K562 (cell line): Measurements from ENCODE around the gene ROMO1. TPM values are rescaled to one million over a fixed set of nuclear protein-coding genes. Genes with fewer than 3 reads are reported as not detected.

Source experiments
- ATAC-seq: fragments of 200-7000 bp; cut with Tn5 transposase; 3 replicates; pipeline ENCODE4 v1.9.1; 2020; ENCODE audit warnings: moderate library complexity
- BruUV-seq: library from RNA; stranded (reverse); fragments of 400-500 nt; replicated peaks from 2 replicates; lab custom pipeline; 2021; lab: Mats Ljungman, UMichigan
- CTCF ChIA-PET: fragments of 300-600 bp; formaldehyde crosslinking; extraction: SDS; loops from one replicate; lab custom pipeline; 2021; ENCODE audit warnings: low intra/inter-chr PET ratio; lab: Yijun Ruan, JAX
- POLR2A ChIA-PET: fragments of 300-600, 350-650 bp; sonication (Branson Sonifier 250); formaldehyde crosslinking; extraction: SDS; loops from one replicate; lab custom pipeline; 2021; ENCODE audit warnings: antibody characterized with exemption, inconsistent platforms; lab: Yijun Ruan, JAX
- DNase-seq, 4 experiments: peaks; one replicate each; pipeline versions ENCODE4 v3.0.0 to v3.0.0-alpha.2; 2011 to 2018; ENCODE audit warnings: low spot score in 3 of 4, mixed read lengths in 3 of 4; ENCODE audit errors: extremely low read depth in 1 of 4
- FAIRE-seq: peaks from 2 replicates; lab custom pipeline; 2011; peaks lifted over from hg19 to GRCh38; lab: Jason Lieb, UNC
- H2AFZ ChIP-seq: 2 replicates; pipeline ENCODE4 v1.6.0; 2011; ENCODE audit warnings: low read depth, low read length, control low read depth, inconsistent platforms
- H3K27ac ChIP-seq: fragments of 200-600 bp; 3 replicates; pipeline ENCODE4 v1.8.0; 2011; ENCODE audit warnings: low read depth, mild to moderate bottlenecking, control low read depth, inconsistent platforms, low read length, moderate library complexity, mixed read lengths; ENCODE audit errors: extremely low read depth
- H3K27me3 ChIP-seq, 2 experiments: fragments of 300-600 bp in 1 of 2; 2 replicates in 1 of 2; 3 replicates in 1 of 2; pipeline versions ENCODE4 v1.6.0 to v1.8.0; 2011; ENCODE audit warnings: inconsistent platforms in 2 of 2, low read length in 2 of 2, mild to moderate bottlenecking in 1 of 2, mixed read lengths in 1 of 2, moderate library complexity in 1 of 2; ENCODE audit not compliant: control insufficient read depth in 2 of 2, insufficient read depth in 2 of 2
- H3K36me3 ChIP-seq: fragments of 300-600 bp; 3 replicates; pipeline ENCODE4 v1.8.0; 2011; ENCODE audit warnings: mild to moderate bottlenecking, low read length, inconsistent platforms; ENCODE audit not compliant: control insufficient read depth, insufficient read depth
- H3K4me1 ChIP-seq, 2 experiments: fragments of 200-600 bp in 1 of 2; replicated peaks in 1 of 2; 2 replicates in 1 of 2; 3 replicates in 1 of 2; pipeline versions ENCODE4 v1.5.1 to v1.8.0; 2011; ENCODE audit warnings: inconsistent platforms in 2 of 2, low read length in 2 of 2, mild to moderate bottlenecking in 1 of 2, mixed read lengths in 1 of 2, moderate library complexity in 1 of 2; ENCODE audit not compliant: control insufficient read depth in 2 of 2, insufficient read depth in 2 of 2
- H3K4me2 ChIP-seq: 2 replicates; pipeline ENCODE4 v1.6.1; 2011; ENCODE audit warnings: low read length, control low read depth, inconsistent platforms, mixed read lengths; ENCODE audit not compliant: insufficient read depth
- H3K4me3 ChIP-seq: fragments of 200-600 bp; sonication (generic), shearing (Covaris generic); 2 replicates; pipeline ENCODE4 v1.5.1; 2016; ENCODE audit warnings: control low read depth, inconsistent platforms
- H3K79me2 ChIP-seq: fragments of 200-600 bp; 3 replicates; pipeline ENCODE4 v1.8.0; 2011; ENCODE audit warnings: low read length, inconsistent platforms; ENCODE audit not compliant: control insufficient read depth, insufficient read depth
- H3K9ac ChIP-seq, 2 experiments: 2 replicates each; pipeline versions ENCODE4 v1.6.0 to v1.6.1; 2011; ENCODE audit warnings: low read depth in 2 of 2, low read length in 2 of 2, control low read depth in 1 of 2, inconsistent platforms in 1 of 2, mild to moderate bottlenecking in 1 of 2, mixed read lengths in 1 of 2; ENCODE audit not compliant: insufficient read depth in 1 of 2
- H3K9me1 ChIP-seq: one replicate; pipeline ENCODE4 v1.6.0; 2011; ENCODE audit warnings: inconsistent platforms, mild to moderate bottlenecking, low read length, moderate library complexity; ENCODE audit not compliant: control insufficient read depth, insufficient read depth
- H3K9me3 ChIP-seq: replicated peaks from 2 replicates; pipeline ENCODE4 v1.5.1; 2011; ENCODE audit warnings: low read depth, low read length, inconsistent platforms; ENCODE audit not compliant: control insufficient read depth, insufficient read depth
- H4K20me1 ChIP-seq: replicated peaks from 2 replicates; pipeline ENCODE4 v1.6.1; 2011; ENCODE audit warnings: low read length, inconsistent platforms, mixed read lengths; ENCODE audit not compliant: control insufficient read depth, insufficient read depth
- BRD9 ChIP-seq: fragments of 450-650 bp; IDR thresholded peaks from 2 replicates; pipeline ENCODE4 v1.6.1; 2018; ENCODE audit warnings: low read depth; ENCODE audit not compliant: partially characterized antibody
- CTBP1 ChIP-seq: fragments of 450-650 bp; IDR thresholded peaks from 2 replicates; pipeline ENCODE4 v1.6.1; 2016; ENCODE audit warnings: borderline replicate concordance
- GABPA ChIP-seq: fragments of 200-800 bp; sonication (Bioruptor generic); conservative IDR thresholded peaks from 2 replicates; pipeline ENCODE4 v1.6.1; 2016; ENCODE audit warnings: low read depth, missing genetic modification characterization, missing compliant biosample characterization
- L3MBTL2 ChIP-seq: fragments of 450-650 bp; IDR thresholded peaks from 2 replicates; pipeline ENCODE4 v1.6.1; 2016; ENCODE audit warnings: mild to moderate bottlenecking, moderate library complexity
- MAFF ChIP-seq: IDR thresholded peaks from 2 replicates; pipeline ENCODE4 v1.6.1; 2012; ENCODE audit warnings: low read length, improper control_type of control experiment
- MYC ChIP-seq, 2 experiments: fragments of 250-450 bp in 1 of 2; sonication (Bioruptor Pico) in 1 of 2; IDR thresholded peaks; 2 replicates each; pipeline versions ENCODE4 v1.5.1 to v1.6.1; 2012 to 2021; ENCODE audit warnings: low read depth in 2 of 2, borderline replicate concordance in 1 of 2, improper control_type of control experiment in 1 of 2, low read length in 1 of 2, mild to moderate bottlenecking in 1 of 2, moderate library complexity in 1 of 2
- ZNF639 ChIP-seq, 2 experiments: fragments of 200-800 bp in 1 of 2; sonication (Bioruptor generic) in 1 of 2; sonication (generic) in 1 of 2; formaldehyde crosslinking in 1 of 2; IDR thresholded peaks in 1 of 2; conservative IDR thresholded peaks in 1 of 2; 2 replicates each; pipeline versions ENCODE4 v1.5.0 to v1.6.1; 2016 to 2020; ENCODE audit warnings: missing compliant biosample characterization in 1 of 2, missing genetic modification characterization in 1 of 2, missing genetic modification reagents in 1 of 2
- ZNF655 ChIP-seq: fragments of 250-450 bp; sonication (Bioruptor Pico); IDR thresholded peaks from 2 replicates; pipeline ENCODE4 v1.5.0; 2021
- WGBS: fragments of 100-300 bp; shearing (Covaris generic); methylation state at CpG from one replicate; pipeline ENCODE4 v1.1.6; 2016; ENCODE audit warnings: low coverage, mixed read lengths; ENCODE audit not compliant: insufficient coverage; ENCODE audit errors: missing lambda C conversion rate; 5-methylcytosine and 5-hydroxymethylcytosine counted together
- in situ Hi-C: fragments of 300-500 bp; cut with MboI; formaldehyde crosslinking; loops from 4 replicates; pipeline ENCODE4 v1.15.0; 2018; ENCODE audit warnings: inconsistent platforms, mixed read lengths
- intact Hi-C: fragments of 100-400 bp; cut with micrococcal nuclease; formaldehyde crosslinking; loops from 2 replicates; pipeline ENCODE4 v1.14.2; 2022
- polyA plus RNA-seq, 8 experiments: library from polyadenylated mRNA; depleted of rRNA in 4 of 8; stranded (reverse) in 5 of 8; unstranded in 3 of 8; fragments of >200 nt; fragmentation: Nextera tagmentation in 2 of 8; fragmentation: Illumina TruSeq in 1 of 8; extraction: Ambion mirVana in 2 of 8; extraction: Trizol in 1 of 8; gene quantifications; 2 replicates each; pipeline versions ENCODE4 v1.2.1 to v1.2.3, GENCODE V29; 2011 to 2014; ENCODE audit warnings: inconsistent platforms in 1 of 8, missing spikeins in 1 of 8
- total RNA-seq, 7 experiments: library from RNA; depleted of rRNA in 6 of 7; stranded (reverse); fragments of >200 nt in 6 of 7; fragmentation: Illumina TruSeq in 2 of 7; extraction: Trizol in 2 of 7; gene quantifications; 2 replicates each; pipeline versions ENCODE4 v1.2.1 to v1.2.3, GENCODE V29; 2011 to 2021; ENCODE audit warnings: low replicate concordance in 1 of 7

Gene ROMO1
- total and polyA plus RNA-seq, 9 of the 15 experiments (the other 6 are each of a cell fraction or from before 2014, with no cell fraction given) = 31.8 to 741 (median 226) TPM

DNA sequence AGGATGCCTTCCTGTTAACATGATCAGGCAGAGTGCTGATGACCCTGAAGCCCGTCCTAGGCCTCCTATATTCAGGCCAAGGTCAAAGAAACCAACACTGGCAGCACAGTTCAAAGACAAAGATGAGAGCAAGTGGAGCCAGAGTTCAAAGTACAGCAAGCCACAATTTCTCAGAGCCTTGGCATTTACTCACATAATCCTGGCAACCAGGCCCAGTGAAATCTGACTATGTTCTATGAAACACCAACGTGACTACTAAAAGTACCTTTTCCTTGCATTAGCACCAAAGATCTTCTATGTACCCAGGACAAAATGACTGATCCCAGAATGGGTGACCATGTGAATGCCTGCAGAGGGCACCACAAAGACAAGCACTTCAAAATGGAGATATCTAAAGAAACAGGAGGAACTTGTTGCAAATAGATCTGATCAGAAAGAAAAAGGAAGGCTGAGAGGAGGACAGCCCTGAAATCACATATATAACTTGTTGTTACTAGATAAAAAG, 3.9 kb upstream of the ROMO1 start:
- no peak overlapping the region for H2AFZ ChIP-seq
- TF ChIP-seq ZNF655 (CRISPR knock-in tag) (no peak), BRD9 (no peak), CTBP1 (no peak), MAFF (no peak), GABPA (tag) (no peak), MYC (IDR thresholded peaks at IDR 0.05; ENCODE audit: low read depth, low read length) (no peak), MYC (CRISPR knock-in tag; IDR thresholded peaks at IDR 0.05; ENCODE audit: borderline replicate concordance, low read depth) (no peak), L3MBTL2 (no peak), ZNF639 (CRISPR knock-in tag; conservative IDR thresholded peaks at IDR 0.05 in 1 of 2, IDR thresholded peaks at IDR 0.05 in 1 of 2) (no peak)
- TF ChIP-seq, all 486 proteins: peak for 0
- intact Hi-C loops (no loop called here), in situ Hi-C loops (no loop called here)
- BruUV-seq = no TSS peak
- H3K4me2 ChIP-seq = no peak overlapping the region
- no peaks in the 10 kb centered on the region for H3K9me3 ChIP-seq
- no peaks in the 10 kb centered on the region for H3K27me3 ChIP-seq
- no peak overlapping the region for H3K4me3 ChIP-seq
- no peak for FAIRE-seq
- H3K27ac ChIP-seq = no peak overlapping the region
- H3K9ac ChIP-seq = no peak overlapping the region
- H3K79me2 ChIP-seq = peaks cover 31% of the 10 kb centered on the region
- POLR2A ChIA-PET = no interaction called here
- no peak for DNase-seq
- no peak for ATAC-seq
- CTCF ChIA-PET = no interaction called here
- H3K4me1 ChIP-seq = peaks cover 10 to 14% of the 10 kb centered on the region in 2 experiments; a peak in 4 of 5 replicates
- no peaks in the 10 kb centered on the region; the same call in 1 of the 2 replicates for H4K20me1 ChIP-seq
- H3K9me1 ChIP-seq = no peaks in the 10 kb centered on the region
- peaks cover 45% of the 10 kb centered on the region; the same call in 2 of the 3 replicates for H3K36me3 ChIP-seq
- WGBS = 69% methylated on average over 2 of the region's 2 CpGs
